NT2/D1 (cell line): ENCODE data around the gene GPR4.

Experiments
- DNase-seq: peaks from one replicate; pipeline ENCODE4 v3.0.0-alpha.2; 2011; ENCODE audit warnings: low read depth, low spot score
- H3K27me3 ChIP-seq: 2 replicates; pipeline ENCODE4 v1.6.0; 2011; ENCODE audit warnings: mild to moderate bottlenecking; ENCODE audit not compliant: insufficient read length, insufficient read depth
- H3K36me3 ChIP-seq: 2 replicates; pipeline ENCODE4 v1.6.1; 2011; ENCODE audit warnings: mild to moderate bottlenecking, low read length, mixed read lengths; ENCODE audit not compliant: insufficient read depth, insufficient read length
- H3K4me1 ChIP-seq: 2 replicates; pipeline ENCODE4 v1.5.1; 2011; ENCODE audit not compliant: insufficient read depth, insufficient read length
- H3K4me3 ChIP-seq: 2 replicates; pipeline ENCODE4 v1.5.1; 2011; ENCODE audit warnings: low read depth; ENCODE audit not compliant: insufficient read length
- H3K9ac ChIP-seq: 2 replicates; pipeline ENCODE4 v1.6.0; 2011; ENCODE audit warnings: low read depth; ENCODE audit not compliant: insufficient read length
- H3K9me3 ChIP-seq: 2 replicates; pipeline ENCODE4 v1.5.1; 2011; ENCODE audit warnings: mild to moderate bottlenecking, low read length; ENCODE audit not compliant: insufficient read depth
- SUZ12 ChIP-seq: IDR thresholded peaks from 2 replicates; pipeline ENCODE4 v1.6.1; 2011; ENCODE audit not compliant: insufficient read length, insufficient read depth; ENCODE audit errors: extremely low read depth
- YY1 ChIP-seq: IDR thresholded peaks from 2 replicates; pipeline ENCODE4 v1.6.1; 2011; ENCODE audit not compliant: insufficient read length, insufficient read depth
- ZNF274 ChIP-seq: IDR thresholded peaks from 2 replicates; pipeline ENCODE4 v1.6.1; 2011; ENCODE audit warnings: mild to moderate bottlenecking, low read depth, low read length

GPR4 gene

DNA sequence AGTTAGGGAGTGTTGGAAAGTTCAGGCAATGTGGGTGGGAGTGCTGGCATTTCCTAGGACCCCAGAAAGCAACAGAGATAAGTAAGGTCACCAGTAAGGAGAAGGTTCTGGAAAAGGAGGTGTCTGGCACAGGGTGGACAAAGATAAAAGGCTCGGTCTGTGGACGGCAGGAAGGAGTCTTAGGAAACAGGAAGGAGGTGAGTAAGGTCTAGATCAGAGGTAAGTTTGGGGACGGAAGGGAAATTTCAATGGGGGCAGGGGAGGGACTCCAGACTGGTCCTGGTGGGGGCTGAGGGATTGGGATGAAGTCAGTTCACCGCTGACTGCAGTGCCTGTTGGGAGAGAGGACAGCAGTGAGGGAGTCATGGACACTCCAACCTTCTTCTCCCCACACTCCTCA lies 9.6 kb downstream of the GPR4 start:
- TF ChIP-seq YY1 (no peak), SUZ12 (no peak), ZNF274 (no peak)
- Histone ChIP-seq H3K9me3 (no peaks in the 10 kb centered on the region), H3K4me3 (no peak overlapping the region), H3K36me3 (no peaks in the 10 kb centered on the region), H3K27me3 (peaks cover 5% of the 10 kb centered on the region), H3K4me1 (peaks cover 2% of the 10 kb centered on the region), H3K9ac (no peak overlapping the region)
- no peak for DNase-seq

DNA sequence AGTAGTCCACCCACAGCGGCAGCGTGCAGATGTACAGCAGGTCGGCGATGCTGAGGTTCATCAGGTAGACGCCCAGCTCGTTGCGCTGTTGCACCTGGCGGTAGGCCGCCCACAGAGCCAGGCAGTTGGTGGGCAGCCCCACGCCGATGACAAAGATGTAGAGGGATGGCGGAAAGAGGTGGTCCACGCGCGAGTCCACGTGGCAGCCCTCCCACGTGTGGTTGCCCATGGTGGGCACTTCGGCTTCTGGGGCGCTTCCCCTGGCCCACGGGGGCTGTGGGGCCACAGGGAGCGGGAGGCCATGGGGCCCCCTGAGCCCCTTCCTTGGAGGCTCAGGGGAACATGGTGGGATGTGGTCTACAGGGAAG lies 10.4 kb downstream of the GPR4 start:
- Histone ChIP-seq H3K9ac (no peak overlapping the region), H3K4me1 (no peaks in the 10 kb centered on the region), H3K27me3 (peaks cover 5% of the 10 kb centered on the region), H3K4me3 (no peak overlapping the region), H3K36me3 (no peaks in the 10 kb centered on the region), H3K9me3 (no peaks in the 10 kb centered on the region)
- DNase-seq = no peak
- TF ChIP-seq SUZ12 (no peak), YY1 (no peak), ZNF274 (no peak)

DNA sequence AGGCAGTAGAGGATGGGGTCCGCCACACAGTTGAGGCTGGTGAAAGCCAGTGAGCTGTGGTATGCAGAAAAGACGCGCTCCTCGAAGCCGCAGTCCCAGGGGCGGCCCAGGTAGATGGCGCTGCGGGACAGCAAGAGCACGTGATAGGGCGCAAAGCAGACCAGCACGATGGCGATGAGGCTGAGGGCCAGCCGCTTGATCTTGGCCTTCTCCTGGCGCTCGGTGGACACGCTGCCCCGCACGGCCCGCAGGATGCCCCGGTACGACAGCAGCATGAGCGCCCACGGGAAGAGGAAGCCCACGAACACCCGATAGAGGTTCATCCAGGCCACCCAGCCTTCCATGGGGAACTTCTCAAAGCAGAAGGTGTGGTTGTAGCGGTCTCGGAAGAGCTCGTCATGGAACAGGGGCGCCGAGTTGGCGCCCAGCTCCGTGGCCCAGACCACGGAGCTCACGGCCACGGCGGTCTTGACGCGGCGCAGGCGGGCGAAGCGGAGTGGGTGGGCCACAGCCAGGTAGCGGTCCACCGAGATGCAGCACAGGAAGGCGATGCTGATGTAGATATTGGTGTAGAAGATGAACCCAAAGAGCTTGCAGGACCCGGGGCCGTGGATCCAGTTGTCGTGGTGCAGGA lies 10.9 kb downstream of the GPR4 start:
- Histone ChIP-seq H3K36me3 (no peaks in the 10 kb centered on the region), H3K4me1 (no peaks in the 10 kb centered on the region), H3K9me3 (no peaks in the 10 kb centered on the region), H3K9ac (no peak overlapping the region), H3K27me3 (peaks cover 5% of the 10 kb centered on the region), H3K4me3 (no peak overlapping the region)
- no peak for TF ChIP-seq SUZ12
- TF ChIP-seq YY1 = no peak
- no peak for TF ChIP-seq ZNF274
- DNase-seq = peak; percentile 16

DNA sequence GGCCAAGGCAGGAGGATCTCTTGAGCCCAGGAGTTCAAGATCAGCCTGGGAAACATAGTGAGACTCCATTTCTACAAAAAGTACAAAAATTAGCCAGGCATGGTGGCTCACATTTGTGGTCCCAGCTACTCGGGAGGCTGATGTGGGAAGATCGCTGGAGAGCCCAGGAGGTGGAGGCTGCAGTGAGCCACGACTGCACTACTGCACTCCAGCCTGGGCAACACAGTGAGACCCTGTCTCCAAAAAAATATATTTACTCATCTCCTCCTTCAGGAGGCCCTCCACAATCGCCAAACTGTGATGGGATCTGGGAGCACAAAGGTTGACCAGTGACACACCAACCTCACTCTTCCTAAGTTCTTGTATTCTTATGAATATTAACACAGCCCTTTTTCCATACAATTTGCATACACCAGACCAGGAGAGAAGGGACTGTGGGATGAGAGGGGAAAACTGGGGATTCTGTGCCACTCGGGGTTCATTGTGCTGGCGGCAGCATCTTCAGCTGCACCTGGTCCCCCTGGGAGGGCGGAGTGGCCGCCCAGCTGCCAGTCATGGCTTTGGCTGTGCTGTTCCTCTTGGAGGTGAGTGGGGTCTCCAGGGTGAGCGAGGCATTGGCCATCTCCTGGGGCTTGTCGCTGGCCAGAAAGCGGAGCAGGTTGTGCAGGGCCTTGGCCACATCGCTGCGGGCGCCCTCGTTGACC lies 11.6 kb downstream of the GPR4 start:
- TF ChIP-seq SUZ12 (no peak), YY1 (no peak), ZNF274 (no peak)

DNA sequence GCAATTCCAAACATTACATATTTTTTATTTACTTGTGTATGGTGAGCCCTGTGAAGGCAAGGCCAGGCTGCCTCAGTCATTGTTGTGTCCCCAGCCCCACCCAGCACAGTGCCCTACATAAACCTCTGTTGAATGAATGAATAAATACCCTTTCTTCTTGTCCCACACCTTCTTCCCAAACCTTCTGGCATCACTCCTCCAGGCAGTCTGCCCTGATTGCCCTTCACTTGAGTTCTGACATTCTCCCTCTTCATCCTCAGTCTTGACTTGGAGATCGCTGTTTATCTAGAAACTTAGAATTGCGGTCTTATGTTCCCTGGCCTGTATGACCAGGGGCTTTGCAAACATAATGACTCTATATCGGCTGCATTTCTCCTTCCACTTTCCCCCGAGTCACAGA lies 12.2 kb downstream of the GPR4 start:
- no peak overlapping the region for H3K4me3 ChIP-seq
- no peaks in the 10 kb centered on the region for H3K9me3 ChIP-seq
- no peak overlapping the region for H3K9ac ChIP-seq
- H3K4me1 ChIP-seq = no peaks in the 10 kb centered on the region
- DNase-seq = no peak
- H3K36me3 ChIP-seq = no peaks in the 10 kb centered on the region
- no peak for TF ChIP-seq SUZ12
- TF ChIP-seq ZNF274 = no peak
- no peak for TF ChIP-seq YY1
- peaks cover 5% of the 10 kb centered on the region for H3K27me3 ChIP-seq

More for the DNA sequence above, 11.6 kb downstream of the GPR4 start:
- no peaks in the 10 kb centered on the region for H3K36me3 ChIP-seq
- H3K27me3 ChIP-seq = peaks cover 5% of the 10 kb centered on the region
- DNase-seq = no peak
- no peaks in the 10 kb centered on the region for H3K9me3 ChIP-seq
- H3K4me3 ChIP-seq = no peak overlapping the region
- no peaks in the 10 kb centered on the region for H3K4me1 ChIP-seq
- no peak overlapping the region for H3K9ac ChIP-seq

DNA sequence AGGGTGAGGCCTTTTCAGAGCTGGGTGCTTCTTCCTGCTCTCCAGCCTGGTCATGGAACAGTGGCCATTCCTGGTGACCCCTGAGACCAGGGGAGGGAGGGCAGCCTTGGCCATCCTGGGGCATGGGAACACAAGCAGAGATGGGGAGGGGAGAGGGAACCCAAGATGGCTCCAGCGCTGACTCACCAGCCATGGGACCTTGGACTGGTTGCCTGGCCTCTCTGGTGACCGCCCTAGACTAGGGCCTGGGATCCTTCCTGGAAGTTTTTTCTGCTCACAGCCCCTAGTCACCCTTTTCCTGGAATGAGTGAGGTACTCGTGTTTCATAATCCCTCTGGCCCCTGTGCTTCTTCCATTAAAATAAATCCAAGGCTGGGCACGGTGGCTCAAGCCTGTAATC lies 14.1 kb downstream of the GPR4 start:
- no peak for TF ChIP-seq SUZ12
- no peak for TF ChIP-seq ZNF274
- no peak for TF ChIP-seq YY1
- no peaks in the 10 kb centered on the region for H3K4me1 ChIP-seq
- no peak overlapping the region for H3K4me3 ChIP-seq
- H3K9ac ChIP-seq = no peak overlapping the region
- DNase-seq = no peak
- peaks cover 5% of the 10 kb centered on the region for H3K27me3 ChIP-seq
- no peaks in the 10 kb centered on the region for H3K36me3 ChIP-seq
- H3K9me3 ChIP-seq = no peaks in the 10 kb centered on the region

DNA sequence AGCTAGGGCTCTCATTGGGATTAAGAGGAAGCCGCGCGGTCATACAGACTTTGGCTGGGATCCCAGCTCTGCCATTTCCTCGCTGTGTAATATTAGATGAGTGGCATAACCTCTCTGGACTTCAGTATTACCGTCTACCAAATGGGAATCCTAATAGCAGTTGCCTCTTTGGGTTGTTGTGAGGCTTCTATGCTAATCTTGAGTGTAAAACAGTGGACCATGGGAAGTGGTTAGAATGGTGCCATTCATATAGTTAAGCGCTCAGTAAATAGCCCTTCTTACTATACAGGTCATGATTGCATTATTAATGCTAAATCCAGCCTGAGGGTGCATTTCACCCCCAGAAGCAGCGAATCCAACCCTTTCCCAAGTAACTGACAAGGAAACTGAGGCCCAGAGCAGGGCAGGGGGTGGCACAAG lies 16.8 kb downstream of the GPR4 start:
- no peaks in the 10 kb centered on the region for H3K4me1 ChIP-seq
- DNase-seq = no peak
- TF ChIP-seq ZNF274 (no peak), YY1 (no peak), SUZ12 (no peak)

More for the DNA sequence above, 16.8 kb downstream of the GPR4 start:
- Histone ChIP-seq H3K9ac (peak overlapping the region; percentile 57), H3K4me3 (peak overlapping the region; percentile 74), H3K36me3 (peaks cover 4% of the 10 kb centered on the region), H3K9me3 (no peaks in the 10 kb centered on the region), H3K27me3 (no peaks in the 10 kb centered on the region)
